HG02970 (cell line): ENCODE data around the gene PDE4D.
"Not testable (repeated sequence)": the region's sequence is repeated elsewhere in the genome, so short reads cannot be mapped to it uniquely, and the experiment has no call there.

ENCODE experiments used
- ATAC-seq: cut with Tn5 transposase; IDR thresholded peaks from one replicate; pipeline ENCODE4 v1.9.1; 2021; ENCODE audit warnings: mild to moderate bottlenecking, moderate library complexity, moderate number of reproducible peaks; ENCODE audit not compliant: unreplicated experiment, low FRiP score

Gene PDE4D

DNA sequence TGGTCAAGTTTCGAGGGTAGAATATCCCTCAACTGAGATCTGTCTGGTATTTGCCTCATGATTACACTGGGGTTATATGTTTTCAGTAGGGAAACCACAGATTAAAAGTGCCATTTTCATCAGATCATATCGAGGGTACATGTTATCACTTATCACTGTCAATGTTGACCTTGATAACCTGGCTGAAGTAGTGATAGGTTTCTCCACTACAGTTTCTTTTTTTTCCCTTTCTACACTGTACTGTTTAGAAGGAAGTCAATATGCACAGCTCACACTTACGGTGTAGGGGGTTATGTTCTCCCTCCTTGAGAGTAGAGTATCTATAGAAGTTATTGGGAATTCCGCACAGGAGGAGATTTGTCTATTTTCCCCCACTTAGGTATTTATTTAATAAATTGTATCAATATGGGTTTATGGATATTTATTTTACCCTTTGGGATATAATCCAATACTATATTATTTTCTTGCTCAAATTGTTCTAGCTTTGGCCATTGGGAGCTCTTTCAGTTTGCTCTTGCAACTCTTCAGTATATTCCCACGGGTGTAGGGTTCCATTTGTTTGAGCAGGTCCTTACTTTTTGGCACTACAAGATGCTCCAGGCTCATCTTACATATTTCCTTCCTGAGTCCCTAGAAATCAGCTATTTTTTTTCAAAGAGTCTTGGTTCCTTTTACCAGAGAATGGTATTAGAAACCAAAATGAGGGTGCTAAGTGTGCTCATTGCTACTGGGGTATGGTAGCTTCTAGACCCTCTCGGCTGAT, 866.2 kb downstream of the PDE4D start:
- no peak for ATAC-seq

DNA sequence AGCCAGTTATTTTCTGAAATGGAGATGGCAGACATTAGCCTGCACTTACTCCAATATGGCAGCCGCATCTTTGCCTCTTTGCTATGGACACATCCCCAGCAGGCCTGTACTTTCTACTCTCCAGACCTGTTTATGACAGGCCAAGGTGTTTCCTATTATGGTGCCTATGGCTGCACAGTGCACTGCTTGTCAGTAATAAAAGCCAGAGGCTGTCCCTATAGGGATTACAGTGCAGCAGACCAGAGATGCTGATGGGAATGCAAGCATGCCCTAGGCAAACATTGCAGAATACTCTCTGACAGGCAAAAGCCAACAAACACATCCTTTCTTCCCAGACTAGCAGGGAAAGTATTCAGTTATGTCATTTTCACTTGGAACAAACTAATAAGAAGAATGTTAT, 867.8 kb downstream of the PDE4D start:
- ATAC-seq, result no peak

DNA sequence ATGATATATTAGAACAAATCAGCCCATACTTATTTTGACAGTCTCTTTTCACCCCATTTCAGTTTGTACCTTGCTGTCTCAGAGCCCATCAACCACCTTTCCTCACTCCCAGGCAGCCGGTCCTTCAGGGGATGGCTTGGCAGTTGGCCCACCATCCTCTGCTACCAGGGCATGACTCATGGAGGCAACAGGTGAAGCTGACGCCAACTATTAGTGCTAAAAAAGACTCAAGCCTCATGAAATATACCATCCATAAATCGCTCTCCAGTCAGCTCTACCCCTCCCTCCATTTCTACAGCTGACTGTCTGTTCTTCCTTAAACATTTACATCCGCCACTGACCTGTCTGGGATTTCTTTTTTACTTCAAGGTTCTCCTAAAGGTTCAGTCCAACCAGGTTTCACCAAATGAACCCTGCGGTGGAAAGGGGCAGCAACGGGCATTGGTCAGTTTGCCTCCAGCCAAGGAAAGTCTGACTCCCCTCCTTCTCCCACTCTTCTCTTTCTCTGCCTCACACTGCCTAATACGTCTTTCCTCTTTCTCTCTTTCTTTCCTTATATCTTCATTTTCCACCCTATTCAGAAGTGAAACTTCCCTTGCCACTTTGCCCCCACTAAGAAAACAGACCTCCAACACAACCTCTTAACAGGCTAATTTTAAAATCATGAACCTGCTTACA, 871.5 kb downstream of the PDE4D start:
- no peak for ATAC-seq

DNA sequence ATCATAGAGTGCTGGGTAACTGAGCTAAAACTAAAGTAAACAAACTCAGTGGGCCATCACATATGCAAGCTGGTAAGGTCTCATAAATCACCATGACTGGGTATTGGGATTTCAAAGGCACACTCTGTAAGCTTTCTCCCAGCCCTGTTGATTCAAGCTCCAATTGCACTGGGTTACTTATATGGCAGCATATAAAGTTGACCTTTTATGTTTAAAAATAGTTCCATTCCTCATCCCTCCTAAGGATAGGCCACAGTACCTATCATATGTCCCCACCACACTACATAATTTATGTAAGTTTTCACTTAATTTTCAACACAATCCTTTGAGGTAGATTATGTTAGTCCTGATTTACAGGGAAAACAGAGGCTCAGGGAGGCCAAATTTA, 872.2 kb downstream of the PDE4D start:
- no peak for ATAC-seq

DNA sequence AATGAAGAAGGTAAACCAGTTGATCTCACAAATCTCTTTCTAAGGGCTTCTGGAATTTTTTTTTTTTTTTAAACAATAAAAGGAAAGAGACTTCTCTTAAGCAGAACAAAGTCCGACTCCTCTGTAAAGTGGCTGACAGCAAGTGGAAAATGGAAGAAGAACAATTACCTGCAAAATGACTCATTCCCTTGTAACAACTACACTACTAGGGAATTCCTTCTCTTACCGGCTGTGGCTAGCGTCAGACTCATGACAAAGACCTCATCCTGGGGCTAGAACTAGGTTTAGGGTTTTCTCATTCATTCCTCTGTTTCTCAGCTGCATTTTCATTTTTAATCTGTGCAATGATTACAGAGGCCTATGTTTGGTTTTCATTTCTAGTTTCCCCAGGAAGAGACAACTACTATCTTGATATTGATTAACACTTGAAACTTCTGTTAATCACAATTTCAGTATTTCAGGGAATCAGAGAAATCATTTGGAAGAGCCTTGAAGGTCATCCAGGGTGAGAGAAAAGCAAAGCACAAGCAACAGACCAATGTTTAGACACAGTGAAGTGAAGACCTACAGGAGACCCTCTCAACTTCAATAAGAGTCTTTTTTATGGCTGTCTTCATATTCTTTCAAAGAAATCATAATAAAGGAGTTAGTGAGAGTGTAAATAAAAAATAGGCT, 872.8 kb downstream of the PDE4D start:
- ATAC-seq, result no peak

DNA sequence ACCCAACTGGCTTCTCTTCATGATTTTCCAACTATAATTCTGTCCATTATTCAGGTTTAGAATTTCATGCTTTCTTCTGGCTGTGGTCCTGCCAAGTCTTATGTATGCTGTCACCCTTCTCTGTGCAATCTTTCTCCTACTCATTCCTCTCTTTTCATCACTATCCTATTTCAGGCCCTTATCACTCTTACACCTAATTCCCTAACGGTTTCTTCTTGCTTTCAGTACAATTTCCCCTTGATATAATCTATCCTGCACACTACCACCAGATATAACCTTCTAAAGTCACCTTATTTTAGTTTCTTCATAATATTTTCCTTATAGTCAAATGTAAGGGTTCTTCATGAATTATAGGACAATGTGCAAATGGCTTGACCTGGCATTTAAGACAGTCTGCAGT, 874.4 kb downstream of the PDE4D start:
- no peak for ATAC-seq

DNA sequence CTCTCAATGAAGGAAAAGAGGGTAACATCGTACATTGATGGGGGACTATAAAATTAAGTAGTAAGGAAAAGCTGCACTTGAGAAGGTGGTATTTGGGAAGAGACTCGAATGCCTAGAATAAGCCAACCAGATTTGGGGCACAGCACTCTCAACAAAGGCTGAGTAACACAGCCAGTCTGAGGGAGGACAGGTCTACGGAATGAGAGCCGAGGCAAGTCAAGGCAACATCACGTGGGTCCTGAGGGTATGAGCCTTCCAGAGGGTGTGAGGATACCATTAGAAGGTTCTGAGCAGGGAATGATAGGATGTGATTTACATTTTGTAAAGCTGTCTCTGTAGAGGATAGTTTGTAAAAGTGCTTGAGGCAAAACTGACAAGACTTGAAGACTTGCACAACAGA, 876.6 kb downstream of the PDE4D start:
- ATAC-seq, result no peak

DNA sequence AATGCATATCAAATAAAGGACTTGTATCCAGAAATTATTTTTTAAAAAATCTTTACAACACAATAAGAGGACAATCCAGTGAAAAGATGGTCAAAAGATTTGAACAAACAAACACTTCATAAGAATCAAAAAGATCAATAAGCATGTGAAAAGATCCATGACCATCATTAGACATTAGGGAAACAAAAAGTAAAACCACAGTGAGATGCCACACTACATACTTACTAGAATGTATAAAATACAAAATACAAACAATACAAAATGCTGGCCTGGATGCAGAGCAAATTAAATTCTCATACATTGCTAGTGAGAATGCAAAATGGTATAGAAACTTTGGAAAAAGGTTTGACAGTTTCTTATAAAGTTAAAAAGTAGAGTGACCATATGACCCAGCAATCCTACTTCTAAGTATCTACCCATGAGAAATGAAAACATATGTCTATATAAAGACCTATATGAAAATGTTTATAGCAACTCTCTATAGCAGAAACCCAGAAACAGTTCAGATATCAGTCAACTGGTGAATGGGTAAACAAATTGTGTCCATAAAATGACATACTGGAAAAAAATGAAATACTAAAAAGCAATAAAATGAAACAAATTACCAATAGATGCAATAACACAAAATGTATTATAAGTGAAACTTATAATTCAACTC, 884.6 kb downstream of the PDE4D start:
- no peak for ATAC-seq

DNA sequence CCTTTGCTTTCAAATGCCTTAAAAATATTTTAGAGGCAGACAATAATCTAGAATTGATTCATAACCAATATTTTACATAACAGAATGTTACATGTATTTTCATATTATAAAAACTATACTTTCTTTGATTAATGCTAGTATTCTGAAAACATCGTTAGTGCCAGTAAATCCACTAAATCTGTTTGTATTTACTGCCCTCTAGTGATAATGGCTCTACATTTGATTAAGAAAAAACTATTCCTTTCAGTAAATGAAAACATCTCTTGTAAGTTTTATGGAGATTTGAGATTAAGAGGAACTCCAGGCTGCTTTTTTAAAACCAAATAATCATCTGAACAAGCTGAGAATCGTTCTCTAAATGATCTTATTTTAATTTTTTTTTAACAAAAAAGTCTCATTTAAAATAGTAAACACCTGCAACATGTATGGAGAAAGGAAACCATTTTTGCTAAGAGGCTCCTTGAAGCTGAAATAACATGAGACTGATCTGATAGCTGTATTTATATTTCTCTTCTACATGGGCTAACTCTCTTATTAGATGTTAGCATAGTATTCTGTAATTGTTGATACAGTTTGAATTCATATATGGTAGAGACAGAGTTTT, 886.0 kb downstream of the PDE4D start:
- no peak for ATAC-seq

DNA sequence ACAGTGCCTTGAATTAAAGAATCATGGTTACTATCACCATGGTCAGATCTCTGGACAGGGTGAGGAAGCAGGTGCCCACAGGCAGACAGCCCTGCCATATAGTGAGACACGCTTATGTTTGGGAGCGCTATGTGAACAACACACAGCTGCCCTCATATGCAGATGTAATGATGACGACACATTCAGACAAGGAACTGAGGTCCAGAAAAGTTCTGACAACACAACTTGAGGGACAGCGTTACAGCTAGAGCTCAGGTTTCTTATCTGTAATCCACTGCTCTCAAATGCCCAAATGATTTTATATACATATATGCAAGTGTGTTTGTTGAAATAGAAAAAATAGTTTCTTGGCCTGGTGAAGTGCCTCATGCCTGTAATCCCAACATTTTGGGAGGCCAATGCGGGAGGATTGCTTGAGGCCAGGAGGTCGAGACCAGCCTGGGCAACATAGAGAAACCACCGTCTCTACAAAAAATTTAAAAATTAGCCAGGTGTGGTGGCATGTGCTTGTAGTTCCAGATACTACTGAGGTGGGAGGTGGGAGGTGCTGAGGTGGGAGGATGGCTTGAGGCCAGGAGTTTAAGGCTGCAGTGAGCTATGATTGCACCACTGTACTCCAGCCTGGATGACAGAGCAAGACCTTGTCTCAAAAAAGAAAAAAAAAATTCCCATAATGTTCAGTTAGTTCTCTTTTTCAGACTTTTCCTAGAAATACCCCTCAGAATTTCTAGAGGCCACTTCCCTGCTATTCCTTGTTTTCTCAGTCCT, 887.4 kb downstream of the PDE4D start:
- ATAC-seq, result no peak

DNA sequence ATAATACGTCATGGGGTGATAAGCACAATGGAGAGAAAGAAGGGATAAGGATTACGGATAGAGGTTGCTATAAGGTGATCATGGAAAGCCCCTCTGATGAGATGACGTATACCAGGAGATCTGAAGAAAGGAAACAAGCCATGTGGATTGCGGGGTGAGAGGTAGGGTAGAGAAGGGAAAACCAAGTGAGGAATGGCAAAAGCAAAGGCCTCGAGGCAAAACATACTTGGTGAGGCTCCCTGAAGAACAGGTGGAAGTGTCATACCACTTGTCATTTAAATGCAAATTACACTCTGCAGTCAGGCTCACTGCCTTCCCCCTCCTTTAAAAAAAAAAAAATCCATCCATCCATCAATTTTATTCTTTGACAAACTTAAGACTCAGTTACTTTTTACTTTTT, 889.9 kb downstream of the PDE4D start:
- no peak for ATAC-seq

DNA sequence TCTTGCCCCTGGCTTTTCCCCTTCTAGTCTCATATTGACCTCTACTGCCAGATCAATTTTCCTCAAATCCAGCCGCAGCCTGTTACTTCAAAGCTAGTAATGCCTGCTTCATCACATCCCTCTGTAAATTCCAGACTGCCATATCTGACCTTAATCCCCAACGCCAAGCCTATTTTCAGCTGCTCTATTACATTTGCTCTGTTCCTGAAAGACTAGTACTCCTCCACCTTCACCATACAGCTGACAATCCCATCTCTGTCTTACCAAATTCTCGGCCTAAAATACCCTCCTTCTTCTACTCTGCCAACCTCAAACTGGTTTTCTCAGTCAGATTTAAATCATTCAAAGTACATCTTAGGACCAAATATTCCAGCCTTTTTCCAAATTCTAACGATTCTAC, 890.4 kb downstream of the PDE4D start:
- ATAC-seq, result no peak

DNA sequence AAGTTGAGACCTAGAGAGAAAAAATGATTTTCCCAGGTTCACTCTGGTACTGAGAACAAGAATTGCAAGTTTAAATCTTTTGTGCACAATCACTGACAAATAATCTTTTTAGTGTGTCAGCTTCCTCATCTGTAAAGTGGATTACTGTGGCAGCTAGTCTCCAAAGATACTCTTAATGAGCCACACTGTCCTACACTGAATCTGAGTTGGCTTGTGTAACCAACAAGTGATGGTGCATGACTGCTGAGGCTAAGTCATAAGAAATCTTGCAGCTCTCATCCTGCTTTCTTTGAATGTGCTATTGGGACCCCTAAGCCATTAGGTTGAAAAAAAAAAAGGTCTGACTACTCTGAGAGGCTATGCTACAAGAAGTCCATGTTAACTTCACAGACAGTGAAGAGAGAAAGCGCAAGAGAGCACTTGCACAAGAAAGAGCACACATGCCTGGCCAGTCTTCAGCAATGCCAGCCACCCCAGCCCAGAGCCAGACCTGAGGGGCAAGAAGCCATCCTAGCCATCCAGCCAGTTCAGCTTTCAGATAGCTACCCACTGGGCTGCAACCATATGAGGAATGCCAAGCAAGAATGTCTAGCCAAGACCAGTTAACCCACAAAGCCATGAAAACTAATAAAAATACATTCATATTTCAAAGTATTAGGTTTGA, 891.2 kb downstream of the PDE4D start:
- ATAC-seq, result no peak

DNA sequence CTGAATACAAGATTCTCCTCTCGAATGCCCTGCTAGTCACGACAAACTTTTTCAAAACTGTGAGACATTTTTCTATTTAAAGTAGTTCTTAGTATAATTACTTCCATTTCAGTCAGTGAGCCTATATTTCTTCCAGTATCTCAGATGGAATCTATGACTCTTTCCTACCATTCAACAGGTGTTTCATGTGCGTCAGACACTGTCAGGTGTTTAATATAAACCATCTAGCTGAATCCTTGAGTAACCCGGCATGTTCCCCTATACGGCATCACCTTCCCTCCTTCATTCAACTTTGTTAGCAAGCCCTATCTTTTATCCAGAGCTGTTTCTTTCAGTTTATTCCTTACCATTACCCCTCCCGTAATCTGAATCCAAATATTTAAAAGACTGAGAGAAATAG, 891.8 kb downstream of the PDE4D start:
- ATAC-seq, result no peak

DNA sequence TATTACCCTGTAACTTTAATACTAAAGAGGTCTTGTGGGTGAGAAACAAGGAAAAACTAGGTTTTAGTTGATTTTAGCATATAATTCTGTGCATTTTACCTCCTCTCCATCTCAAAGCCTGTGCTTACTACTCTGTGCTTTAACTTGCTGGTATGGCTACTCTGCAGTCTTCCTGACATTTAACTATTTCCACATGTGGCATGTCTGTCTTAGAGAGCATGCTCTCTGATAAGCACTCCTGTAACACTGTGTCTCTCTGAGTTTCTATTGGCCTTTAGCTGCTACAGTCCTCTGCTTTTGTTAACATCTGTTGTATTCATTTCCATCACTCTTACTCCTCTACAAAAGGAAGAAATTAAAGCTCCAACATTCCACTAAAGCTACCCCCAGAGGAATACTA, 892.4 kb downstream of the PDE4D start:
- no peak for ATAC-seq

DNA sequence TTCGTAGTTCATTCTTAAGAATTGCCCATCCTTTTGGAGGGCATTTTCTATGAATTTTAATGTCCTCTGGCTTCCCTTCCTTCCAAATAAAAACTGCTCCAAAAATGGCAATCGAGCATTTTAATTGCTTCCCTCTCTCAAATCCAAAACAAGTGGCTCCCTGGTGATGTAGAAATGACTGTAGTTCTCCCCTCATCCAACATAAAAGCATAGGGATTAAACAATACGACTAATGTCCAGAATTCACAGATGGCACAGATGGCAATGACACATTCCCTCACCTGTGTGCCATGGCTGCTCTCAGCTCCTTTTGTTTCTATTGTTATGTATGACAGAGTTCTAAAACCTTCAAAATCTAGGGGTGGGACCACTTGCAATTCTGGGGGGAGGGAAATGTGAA, 893.3 kb downstream of the PDE4D start:
- no peak for ATAC-seq

DNA sequence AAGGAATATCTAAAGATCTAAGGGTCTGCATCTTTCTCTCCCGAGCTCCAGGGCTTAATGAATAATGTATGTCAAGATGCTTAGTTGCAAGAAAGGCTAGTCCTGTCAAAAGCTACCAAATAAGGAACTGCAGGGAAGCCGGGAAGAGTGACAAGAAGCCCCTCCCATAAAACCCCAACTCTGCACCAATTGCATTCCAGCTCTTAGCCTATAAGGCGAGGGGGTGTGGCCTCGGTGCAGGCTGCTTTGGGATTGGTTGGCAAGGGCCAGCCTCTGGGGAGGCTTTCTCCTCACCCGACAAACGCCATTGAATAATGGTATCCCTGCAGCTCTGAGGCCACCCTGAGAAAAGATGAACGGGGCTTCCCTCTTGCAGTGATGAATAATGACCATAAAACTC, 893.7 kb downstream of the PDE4D start:
- ATAC-seq, result no peak

DNA sequence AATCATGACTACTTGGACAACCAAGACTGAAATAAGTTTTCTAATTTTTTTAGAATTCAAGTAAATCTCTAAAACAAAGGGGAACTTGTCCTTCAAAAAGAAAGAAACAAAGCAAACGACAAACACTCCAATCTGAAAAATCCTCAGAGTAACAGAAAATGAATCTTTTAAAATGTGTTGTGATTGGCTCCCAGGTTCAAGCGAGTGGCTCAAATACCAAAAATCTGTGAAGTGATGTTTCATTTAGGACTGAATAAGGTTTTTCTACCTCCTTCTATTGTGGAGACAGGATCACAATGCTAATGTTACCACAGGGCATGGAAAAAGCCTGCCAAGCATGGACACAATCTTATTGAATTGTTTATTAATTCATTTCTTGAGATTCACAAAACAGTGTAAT, 895.0 kb downstream of the PDE4D start:
- no peak for ATAC-seq

DNA sequence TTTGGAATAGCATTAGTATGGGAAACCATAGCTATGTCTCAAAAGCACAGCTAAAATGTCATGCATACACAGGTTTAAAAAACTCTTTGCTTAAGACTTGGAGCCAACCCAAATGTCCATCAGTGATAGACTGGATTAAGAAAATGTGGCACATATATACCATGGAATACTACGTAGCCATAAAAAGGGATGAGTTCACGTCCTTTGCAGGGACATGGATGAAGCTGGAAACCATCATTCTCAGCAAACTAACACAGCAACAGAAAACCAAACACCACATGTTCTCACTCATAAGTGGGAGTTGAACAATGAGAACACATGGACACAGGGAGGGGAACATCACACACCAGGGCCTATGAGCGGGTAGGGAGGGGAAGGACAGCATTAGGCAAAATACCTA, 897.7 kb downstream of the PDE4D start:
- ATAC-seq, result not testable (repeated sequence)

DNA sequence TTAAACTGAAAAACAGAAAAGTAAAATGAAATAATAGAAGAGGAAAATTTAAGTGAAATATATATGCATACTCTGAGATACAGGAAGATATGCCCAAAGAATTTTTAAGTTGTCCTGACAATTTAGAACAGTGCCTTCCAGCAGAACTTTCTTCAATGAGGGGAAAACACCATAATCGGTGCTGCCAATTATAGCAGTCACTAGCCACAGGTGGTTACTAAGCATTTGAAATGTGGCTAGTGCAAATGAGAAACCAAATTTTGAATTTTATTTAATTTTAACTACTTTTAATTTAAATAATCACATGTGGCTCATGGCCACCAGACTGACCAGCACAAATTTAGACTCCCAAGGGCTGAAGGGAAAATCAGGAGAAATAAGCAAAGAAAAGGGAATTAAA, 900.1 kb downstream of the PDE4D start:
- ATAC-seq, result no peak
